GM21786 (cell line): Measurements from ENCODE around the gene ZNF561.
"Not testable (repeated sequence)": the region's sequence is repeated elsewhere in the genome, so short reads cannot be mapped to it uniquely, and the experiment has no call there.

Source experiments
- ATAC-seq: cut with Tn5 transposase; IDR thresholded peaks from one replicate; pipeline ENCODE4 v1.9.1; 2021; ENCODE audit not compliant: unreplicated experiment

Gene ZNF561

GRCh38 chr19:9621156-9622037, at the start of gene ZNF561:
ZNF561 (minus strand) TSS chr19:9621232; CDS start chr19:9619456, 1,776 bp downstream.
- ATAC-seq: peak; percentile 60

GRCh38 chr19:9668544-9668943, 47.5 kb upstream of the ZNF561 start:
- no peak for ATAC-seq

- no peak for ATAC-seq
Measured at GRCh38 chr19:9667898-9668297, 46.9 kb upstream of the ZNF561 start.

- no peak for ATAC-seq
Measured at GRCh38 chr19:9658769-9659168, 37.7 kb upstream of the ZNF561 start.

- ATAC-seq: not testable (repeated sequence)
Measured at GRCh38 chr19:9653066-9653555, 32.1 kb upstream of the ZNF561 start.

- not testable (repeated sequence) for ATAC-seq
Measured at GRCh38 chr19:9651464-9651863, 30.4 kb upstream of the ZNF561 start.

DNA sequence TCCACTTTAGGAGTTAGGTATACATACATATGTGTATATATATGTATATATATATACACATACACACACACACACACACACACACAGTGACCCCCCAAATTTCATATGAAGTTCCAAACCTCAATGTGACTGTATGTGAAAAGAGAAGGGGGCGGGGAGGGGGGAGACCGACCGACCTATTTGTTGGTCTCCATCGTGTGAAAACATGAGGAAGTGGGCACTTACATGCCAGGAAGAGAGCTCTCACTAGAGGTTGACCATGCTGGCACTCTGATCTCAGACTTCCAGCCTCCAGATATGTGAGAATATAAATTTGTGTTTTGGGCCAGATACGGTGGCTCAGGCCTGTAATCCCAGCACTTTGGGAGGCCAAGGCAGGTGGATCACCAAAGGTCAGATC, 29.3 kb upstream of the ZNF561 start:
- ATAC-seq: no peak

GRCh38 chr19:9645472-9645871, 24.4 kb upstream of the ZNF561 start:
- no peak for ATAC-seq

DNA sequence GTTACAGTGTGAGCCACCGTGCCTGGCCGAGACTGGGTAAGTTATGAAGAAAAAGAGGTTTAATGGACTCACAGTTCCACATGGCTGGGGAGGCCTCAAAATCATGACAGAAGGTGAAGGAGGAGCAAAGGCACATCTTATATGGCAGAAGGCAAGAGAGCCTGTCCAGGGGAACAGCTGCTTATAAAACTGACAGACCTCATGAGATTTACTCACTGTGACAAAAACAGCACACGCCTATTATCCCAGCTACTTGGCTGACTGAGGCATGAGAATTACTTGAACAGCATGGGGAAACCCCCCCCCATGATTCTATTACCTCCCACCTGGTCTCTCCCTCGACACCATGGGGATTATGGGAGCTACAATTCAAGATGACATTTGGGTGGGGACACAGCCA, 23.4 kb upstream of the ZNF561 start:
- ATAC-seq: no peak

DNA sequence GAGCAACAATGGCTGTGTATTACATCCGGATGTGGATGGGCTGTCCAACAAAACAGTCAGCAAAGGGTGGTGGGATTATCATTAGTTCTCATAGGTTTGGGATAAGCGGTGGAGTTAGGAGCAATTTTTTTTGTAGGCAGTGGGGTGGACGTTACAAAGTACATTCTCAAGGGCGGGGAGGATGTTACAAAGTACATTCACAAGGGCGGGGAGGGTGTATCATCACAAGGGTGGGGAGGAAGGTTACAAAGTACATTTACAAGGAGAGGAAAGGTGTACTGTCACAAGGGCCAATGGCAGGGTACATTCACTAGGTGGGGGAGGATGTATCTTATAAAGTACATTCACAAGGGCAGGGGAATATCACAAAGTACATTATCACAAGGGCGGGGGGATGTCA, 20.8 kb upstream of the ZNF561 start:
- no peak for ATAC-seq

- ATAC-seq: no peak
Measured at GRCh38 chr19:9640956-9641355, 19.9 kb upstream of the ZNF561 start.

- ATAC-seq: no peak
Measured at GRCh38 chr19:9636018-9636417, 15.0 kb upstream of the ZNF561 start.

GRCh38 chr19:9627856-9628255, 6.8 kb upstream of the ZNF561 start:
- no peak for ATAC-seq

GRCh38 chr19:9622531-9622930, 1.5 kb upstream of the ZNF561 start:
- ATAC-seq: no peak

- peak; percentile 31 for ATAC-seq
Measured at GRCh38 chr19:9620842-9621155, 233 bp downstream of the ZNF561 start.

- no peak for ATAC-seq
Measured at GRCh38 chr19:9615844-9616243, 5.2 kb downstream of the ZNF561 start.

- no peak for ATAC-seq
Measured at GRCh38 chr19:9610484-9611113, 10.4 kb downstream of the ZNF561 start.

DNA sequence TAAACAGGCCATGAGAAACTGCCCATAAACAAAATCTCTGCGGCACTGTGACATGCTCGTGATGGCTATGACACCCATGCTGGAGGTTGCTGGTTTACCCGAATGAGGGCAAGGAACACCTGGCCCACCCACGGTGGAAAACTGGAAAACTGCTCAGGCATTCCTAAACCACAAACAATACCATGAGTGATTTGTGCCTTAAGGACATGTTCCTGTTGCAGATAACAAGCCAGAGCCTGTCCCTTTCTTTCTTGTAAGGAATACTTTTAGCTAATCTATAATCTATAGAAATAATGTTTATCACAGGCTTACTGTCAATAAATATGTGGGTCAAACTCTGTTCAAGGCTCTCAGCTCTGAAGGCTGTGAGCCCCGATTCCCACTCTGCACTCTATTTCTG, 12.1 kb downstream of the ZNF561 start:
- no peak for ATAC-seq

- ATAC-seq: no peak
Measured at GRCh38 chr19:9597027-9597426, 24.0 kb downstream of the ZNF561 start.

DNA sequence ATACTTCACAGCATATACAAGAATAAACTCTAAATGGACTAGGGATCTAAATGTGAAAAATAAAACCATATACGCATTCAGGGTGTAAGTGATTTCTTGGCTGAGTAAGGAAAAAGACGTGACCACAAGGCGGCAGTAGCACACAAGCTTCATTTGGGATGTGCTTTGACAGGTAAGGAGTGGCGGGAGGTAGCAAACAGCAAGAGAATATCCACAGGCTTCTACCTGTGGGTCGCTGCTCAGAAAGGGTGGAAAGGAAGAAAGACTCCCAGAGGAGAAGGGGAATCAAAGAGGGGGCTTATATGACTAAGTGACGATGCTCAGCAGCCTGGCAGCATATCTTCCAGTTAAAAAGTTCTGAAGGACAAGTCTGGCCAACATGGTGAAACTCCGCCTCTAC, 34.3 kb downstream of the ZNF561 start:
- no peak for ATAC-seq

DNA sequence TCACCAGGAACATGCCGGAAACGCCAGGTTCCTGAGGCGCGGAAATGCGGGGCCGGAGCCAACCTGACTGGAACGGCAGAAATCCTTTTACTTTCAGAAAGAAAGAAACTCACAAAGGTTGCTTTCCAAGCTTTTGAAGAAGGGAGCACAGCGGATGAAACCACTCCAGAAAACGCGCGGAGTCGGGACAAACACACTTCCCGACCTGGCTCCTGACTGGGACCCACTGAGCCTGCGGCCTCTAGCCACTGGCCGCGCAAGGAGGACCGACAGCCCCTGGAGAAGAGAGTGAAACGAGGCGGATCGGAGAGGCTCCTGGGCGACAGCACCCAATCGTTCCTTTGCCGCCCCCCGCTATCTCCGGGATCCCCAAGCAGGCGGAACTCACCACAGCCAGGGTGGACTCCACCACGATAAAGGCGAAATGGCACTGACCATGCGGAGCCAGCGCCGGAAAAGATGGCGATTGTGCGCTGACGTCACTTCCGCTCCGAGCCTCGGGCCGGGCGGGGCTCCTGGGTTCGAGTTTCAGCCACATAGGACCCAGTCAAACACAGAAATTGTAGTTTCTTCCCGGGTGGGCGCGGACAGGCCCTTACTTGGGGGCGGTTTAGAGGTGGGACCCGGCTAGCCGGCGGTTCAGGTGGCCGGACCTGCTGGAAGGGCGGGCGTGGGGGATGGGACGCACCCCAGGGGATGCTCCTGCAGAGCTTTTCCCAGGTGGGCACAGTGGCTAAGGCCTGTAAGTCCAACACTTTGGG, 36.8 kb downstream of the ZNF561 start, which contains the start of gene ZNF121:
Gene ZNF121 (minus strand): TSS at position 432 of the 761 bp plus-strand sequence. CDS start 16,407 bp downstream, outside the sequence.
- ATAC-seq: peak; percentile 83
